HepG2 (cell line): ENCODE results near the gene LSMEM2. TPM values are rescaled to one million over a fixed set of nuclear protein-coding genes. Genes with fewer than 3 reads are reported as not detected.
A peak's percentile ranks its signal among the peaks of the same experiment; 100 is the strongest.

ENCODE experiments used
- AFF4 ChIP-seq: sonication (generic); formaldehyde crosslinking; IDR thresholded peaks from 2 replicates; pipeline ENCODE4 v1.4.0; 2020; ENCODE audit warnings: missing genetic modification reagents
- BATF2 ChIP-seq: sonication (generic); formaldehyde crosslinking; IDR thresholded peaks from 2 replicates; pipeline ENCODE4 v1.8.0; 2022; ENCODE audit warnings: mild to moderate bottlenecking, missing genetic modification reagents, moderate library complexity
- CHD4 ChIP-seq: fragments of 200-600 bp; sonication (generic); IDR thresholded peaks from 2 replicates; pipeline ENCODE4 v1.7.0; 2017; ENCODE audit warnings: mild to moderate bottlenecking, low read length, borderline replicate concordance
- HDAC1 ChIP-seq: sonication (generic); formaldehyde crosslinking; IDR thresholded peaks from 2 replicates; pipeline ENCODE4 v1.5.1; 2020; ENCODE audit warnings: mild to moderate bottlenecking, missing genetic modification reagents
- THYN1 ChIP-seq: sonication (generic); formaldehyde crosslinking; IDR thresholded peaks from 2 replicates; pipeline ENCODE4 v1.8.1; 2023; ENCODE audit warnings: low read depth, mild to moderate bottlenecking, moderate library complexity, missing genetic modification reagents, borderline replicate concordance
- U2AF1 ChIP-seq: fragments of 200-400 bp; formaldehyde crosslinking; optimal IDR thresholded peaks from 2 replicates; pipeline ENCODE3; 2017; ENCODE audit warnings: mild to moderate bottlenecking, low read depth, low read length
- ZBTB37 ChIP-seq: sonication (generic); formaldehyde crosslinking; IDR thresholded peaks from 2 replicates; pipeline ENCODE4 v1.4.0; 2020; ENCODE audit warnings: mild to moderate bottlenecking, missing genetic modification reagents
- ZNF256 ChIP-seq: sonication (generic); formaldehyde crosslinking; conservative IDR thresholded peaks from 2 replicates; pipeline ENCODE4 v1.4.0; 2020; ENCODE audit warnings: missing genetic modification reagents
- ZNF564 ChIP-seq: sonication (generic); formaldehyde crosslinking; IDR thresholded peaks from 2 replicates; pipeline ENCODE4 v1.8.1; 2023; ENCODE audit warnings: mild to moderate bottlenecking, missing genetic modification reagents
- polyA plus RNA-seq, 8 experiments: library from polyadenylated mRNA; depleted of rRNA in 3 of 8; stranded (reverse) in 7 of 8; unstranded in 1 of 8; fragments of >200 nt; fragmentation: Illumina TruSeq in 4 of 8; extraction: Trizol in 4 of 8; gene quantifications; 2 replicates each; pipeline versions ENCODE4 v1.2.1 to v1.2.3, GENCODE V29; 2011 to 2016; ENCODE audit warnings: low read depth in 4 of 8, missing spikeins in 1 of 8, mixed read lengths in 1 of 8; ENCODE audit not compliant: insufficient read depth in 1 of 8
- total RNA-seq, 5 experiments: library from RNA; depleted of rRNA; stranded (reverse); fragments of >200 nt; fragmentation: Illumina TruSeq; extraction: Trizol; gene quantifications; 2 replicates each; pipeline ENCODE4 v1.2.3, GENCODE V29; 2016; ENCODE audit warnings: low read depth in 1 of 5
- TF ChIP-seq, protein P1 (sequence below): sonication (generic); formaldehyde crosslinking; IDR thresholded peaks from 2 replicates; pipeline ENCODE4 v1.9.0; 2021; ENCODE audit warnings: mild to moderate bottlenecking, missing genetic modification reagents
- TF ChIP-seq, protein P2 (sequence below), 2 experiments: sonication (generic) in 1 of 2; formaldehyde crosslinking in 1 of 2; IDR thresholded peaks; 2 replicates each; pipeline versions ENCODE4 v1.5.1 to v1.6.1; 2011 to 2020; ENCODE audit warnings: borderline replicate concordance in 1 of 2, low read depth in 1 of 2, low read length in 1 of 2, mild to moderate bottlenecking in 1 of 2, missing genetic modification reagents in 1 of 2, moderate library complexity in 1 of 2

Gene LSMEM2
- total and polyA plus RNA-seq, 2 of the 13 experiments (the other 11 are each of a cell fraction or from before 2014, with no cell fraction given) = 0.07 to 0.41 TPM

DNA sequence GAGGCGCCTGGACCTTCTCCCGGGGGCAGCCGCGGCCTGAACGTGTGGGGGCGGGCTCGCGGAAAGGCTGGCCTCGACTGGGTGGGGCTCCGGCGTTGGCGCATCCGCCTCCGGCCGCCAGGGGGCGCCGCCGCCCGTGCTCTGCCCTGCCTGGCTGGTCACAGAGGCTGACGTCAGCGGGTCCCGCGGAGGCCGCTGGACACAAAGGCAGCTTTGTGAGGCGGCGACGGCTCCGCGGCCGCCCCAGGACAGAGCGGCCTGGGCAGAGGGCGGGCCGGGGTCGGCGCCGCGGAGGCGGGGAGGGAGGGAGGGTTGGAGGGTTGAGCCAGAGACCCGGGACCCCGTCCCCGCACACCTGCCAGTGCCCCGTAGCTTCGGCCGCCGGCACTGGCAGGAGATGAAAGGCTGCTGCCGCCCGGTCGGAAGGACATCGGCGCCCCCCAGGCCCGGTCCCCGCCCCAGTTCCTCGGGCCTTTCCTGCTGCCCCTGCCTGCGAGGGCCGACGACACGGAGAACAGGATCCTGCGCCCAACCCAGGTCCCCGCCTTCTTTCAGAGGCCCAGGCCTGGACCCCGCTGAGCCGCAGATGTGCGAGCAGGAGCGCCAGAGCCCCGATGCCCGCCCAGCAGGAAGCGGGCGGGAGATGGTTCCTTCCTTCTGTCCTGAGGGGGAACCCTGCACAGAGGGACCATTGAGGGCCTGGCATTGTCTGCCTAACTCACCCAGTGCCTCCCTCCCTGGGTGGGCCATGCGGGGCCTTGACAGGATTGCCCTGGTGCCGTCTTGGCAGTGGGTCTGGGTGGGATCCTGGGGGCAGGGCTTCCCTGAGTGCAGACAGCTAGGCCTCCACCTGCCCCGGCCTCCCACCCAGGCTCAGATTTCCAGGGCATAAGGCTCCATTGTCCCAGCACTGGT is 18.6 kb upstream of the LSMEM2 start (continued):
- TF ChIP-seq ZBTB37 (CRISPR knock-in tag) = no peak
- peak; percentile 73; the same call in 1 of the 2 replicates for TF ChIP-seq AFF4 (CRISPR knock-in tag)
- TF ChIP-seq BATF2 (CRISPR knock-in tag) = no peak; the same call in 1 of the 2 replicates
- TF ChIP-seq U2AF1 = no peak
- TF ChIP-seq CHD4 = no peak
- peak; percentile 83 for TF ChIP-seq HDAC1 (CRISPR knock-in tag)
- peak; percentile 93 for TF ChIP-seq ZNF564 (CRISPR knock-in tag)
- TF ChIP-seq, protein P1, sequence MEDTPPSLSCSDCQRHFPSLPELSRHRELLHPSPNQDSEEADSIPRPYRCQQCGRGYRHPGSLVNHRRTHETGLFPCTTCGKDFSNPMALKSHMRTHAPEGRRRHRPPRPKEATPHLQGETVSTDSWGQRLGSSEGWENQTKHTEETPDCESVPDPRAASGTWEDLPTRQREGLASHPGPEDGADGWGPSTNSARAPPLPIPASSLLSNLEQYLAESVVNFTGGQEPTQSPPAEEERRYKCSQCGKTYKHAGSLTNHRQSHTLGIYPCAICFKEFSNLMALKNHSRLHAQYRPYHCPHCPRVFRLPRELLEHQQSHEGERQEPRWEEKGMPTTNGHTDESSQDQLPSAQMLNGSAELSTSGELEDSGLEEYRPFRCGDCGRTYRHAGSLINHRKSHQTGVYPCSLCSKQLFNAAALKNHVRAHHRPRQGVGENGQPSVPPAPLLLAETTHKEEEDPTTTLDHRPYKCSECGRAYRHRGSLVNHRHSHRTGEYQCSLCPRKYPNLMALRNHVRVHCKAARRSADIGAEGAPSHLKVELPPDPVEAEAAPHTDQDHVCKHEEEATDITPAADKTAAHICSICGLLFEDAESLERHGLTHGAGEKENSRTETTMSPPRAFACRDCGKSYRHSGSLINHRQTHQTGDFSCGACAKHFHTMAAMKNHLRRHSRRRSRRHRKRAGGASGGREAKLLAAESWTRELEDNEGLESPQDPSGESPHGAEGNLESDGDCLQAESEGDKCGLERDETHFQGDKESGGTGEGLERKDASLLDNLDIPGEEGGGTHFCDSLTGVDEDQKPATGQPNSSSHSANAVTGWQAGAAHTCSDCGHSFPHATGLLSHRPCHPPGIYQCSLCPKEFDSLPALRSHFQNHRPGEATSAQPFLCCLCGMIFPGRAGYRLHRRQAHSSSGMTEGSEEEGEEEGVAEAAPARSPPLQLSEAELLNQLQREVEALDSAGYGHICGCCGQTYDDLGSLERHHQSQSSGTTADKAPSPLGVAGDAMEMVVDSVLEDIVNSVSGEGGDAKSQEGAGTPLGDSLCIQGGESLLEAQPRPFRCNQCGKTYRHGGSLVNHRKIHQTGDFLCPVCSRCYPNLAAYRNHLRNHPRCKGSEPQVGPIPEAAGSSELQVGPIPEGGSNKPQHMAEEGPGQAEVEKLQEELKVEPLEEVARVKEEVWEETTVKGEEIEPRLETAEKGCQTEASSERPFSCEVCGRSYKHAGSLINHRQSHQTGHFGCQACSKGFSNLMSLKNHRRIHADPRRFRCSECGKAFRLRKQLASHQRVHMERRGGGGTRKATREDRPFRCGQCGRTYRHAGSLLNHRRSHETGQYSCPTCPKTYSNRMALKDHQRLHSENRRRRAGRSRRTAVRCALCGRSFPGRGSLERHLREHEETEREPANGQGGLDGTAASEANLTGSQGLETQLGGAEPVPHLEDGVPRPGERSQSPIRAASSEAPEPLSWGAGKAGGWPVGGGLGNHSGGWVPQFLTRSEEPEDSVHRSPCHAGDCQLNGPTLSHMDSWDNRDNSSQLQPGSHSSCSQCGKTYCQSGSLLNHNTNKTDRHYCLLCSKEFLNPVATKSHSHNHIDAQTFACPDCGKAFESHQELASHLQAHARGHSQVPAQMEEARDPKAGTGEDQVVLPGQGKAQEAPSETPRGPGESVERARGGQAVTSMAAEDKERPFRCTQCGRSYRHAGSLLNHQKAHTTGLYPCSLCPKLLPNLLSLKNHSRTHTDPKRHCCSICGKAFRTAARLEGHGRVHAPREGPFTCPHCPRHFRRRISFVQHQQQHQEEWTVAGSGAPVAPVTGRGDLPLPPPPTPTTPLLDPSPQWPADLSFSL (CRISPR knock-in tag) = 0 out of 2 replicates have a peak, but pooled peaks have one; percentile 15
- TF ChIP-seq, protein P2, sequence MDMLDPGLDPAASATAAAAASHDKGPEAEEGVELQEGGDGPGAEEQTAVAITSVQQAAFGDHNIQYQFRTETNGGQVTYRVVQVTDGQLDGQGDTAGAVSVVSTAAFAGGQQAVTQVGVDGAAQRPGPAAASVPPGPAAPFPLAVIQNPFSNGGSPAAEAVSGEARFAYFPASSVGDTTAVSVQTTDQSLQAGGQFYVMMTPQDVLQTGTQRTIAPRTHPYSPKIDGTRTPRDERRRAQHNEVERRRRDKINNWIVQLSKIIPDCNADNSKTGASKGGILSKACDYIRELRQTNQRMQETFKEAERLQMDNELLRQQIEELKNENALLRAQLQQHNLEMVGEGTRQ (IDR thresholded peaks at IDR 0.05; ENCODE audit: low read depth, low read length) = no peak
- TF ChIP-seq, protein P2 (CRISPR knock-in tag; IDR thresholded peaks at IDR 0.05; ENCODE audit: borderline replicate concordance) = no peak; the same call in 1 of the 2 replicates
- TF ChIP-seq ZNF256 = no peak
- no peak for TF ChIP-seq THYN1
